Tibial nerve (tissue), 4 donors: ENCODE data around the gene SLC36A3.

Experiments used
- CTCF ChIP-seq, 5 experiments: fragments of 200-600 bp in 3 of 5; fragments of 450-650 bp in 2 of 5; sonication (generic) in 3 of 5; IDR thresholded peaks; one replicate each; pipeline ENCODE4 v1.5.1; 2016 to 2019; ENCODE audit warnings: antibody characterized with exemption in 5 of 5, mild to moderate bottlenecking in 3 of 5, moderate library complexity in 2 of 5
- EP300 ChIP-seq, 2 donors: sonication (generic); formaldehyde crosslinking; IDR thresholded peaks; one replicate each; pipeline ENCODE4 v1.6.1; 2017; ENCODE audit warnings: antibody characterized with exemption in 2 of 2, mild to moderate bottlenecking in 1 of 2
- POLR2A ChIP-seq, 2 donors: fragments of 450-650 bp; IDR thresholded peaks; one replicate each; pipeline ENCODE4 v1.6.1; 2017; ENCODE audit warnings: antibody characterized with exemption in 2 of 2, mild to moderate bottlenecking in 2 of 2, moderate library complexity in 2 of 2

GRCh38 chr5:151264113-151264512 is 39.5 kb downstream of the SLC36A3 start:
- TF ChIP-seq POLR2A (IDR thresholded peaks at IDR 0.05) (no peak), CTCF (IDR thresholded peaks at IDR 0.05) (no peak), EP300 (IDR thresholded peaks at IDR 0.05) (no peak)
